ENCODE measurements around the gene NUTM2A. TPM values are rescaled to one million over a fixed set of nuclear protein-coding genes. Genes with fewer than 3 reads are reported as not detected.
"Not testable (repeated sequence)": the region's sequence is repeated elsewhere in the genome, so short reads cannot be mapped to it uniquely, and the experiment has no call there.

Gene NUTM2A
- polyA plus RNA-seq, 10 donors: 0.98 to 3.0 (median 2.1) TPM

- DNase-seq: not testable (repeated sequence)
Measured at GRCh38 chr10:87248818-87249353, 23.6 kb downstream of the NUTM2A start.

- DNase-seq: not testable (repeated sequence)
Measured at GRCh38 chr10:87280749-87281392, 55.6 kb downstream of the NUTM2A start.

Other genes with a start within 250 kb of the NUTM2A start
- not detected for gene FAM25A, start 205.2 kb upstream of the NUTM2A start, polyA plus RNA-seq (ENCODE audit: insufficient read length in 10 of 10)
- gene GLUD1, start 130.6 kb upstream of the NUTM2A start, polyA plus RNA-seq (ENCODE audit: insufficient read length in 10 of 10): 10 to 100 TPM; 58.6 to 79.2 (median 65.8) TPM
- gene SHLD2, start 130.2 kb upstream of the NUTM2A start, polyA plus RNA-seq (ENCODE audit: insufficient read length in 10 of 10): 10 to 100 TPM; 18.4 to 28.2 (median 22.9) TPM
- 10 to 100 TPM in 1 of 10 donors, 1 to 10 TPM in 9; 4.0 to 10.5 (median 7.8) TPM for gene NUTM2D, start 132.3 kb downstream of the NUTM2A start, polyA plus RNA-seq (ENCODE audit: insufficient read length in 10 of 10)